CD4-positive, alpha-beta T cell treated with Interleukin-17A for 4 hours (primary cell): ENCODE measurements around the gene MAL.

Source experiments
- DNase-seq: peaks from one replicate; pipeline ENCODE4 v3.0.0-alpha.2; 2020; ENCODE audit warnings: mixed read lengths

MAL gene

DNA sequence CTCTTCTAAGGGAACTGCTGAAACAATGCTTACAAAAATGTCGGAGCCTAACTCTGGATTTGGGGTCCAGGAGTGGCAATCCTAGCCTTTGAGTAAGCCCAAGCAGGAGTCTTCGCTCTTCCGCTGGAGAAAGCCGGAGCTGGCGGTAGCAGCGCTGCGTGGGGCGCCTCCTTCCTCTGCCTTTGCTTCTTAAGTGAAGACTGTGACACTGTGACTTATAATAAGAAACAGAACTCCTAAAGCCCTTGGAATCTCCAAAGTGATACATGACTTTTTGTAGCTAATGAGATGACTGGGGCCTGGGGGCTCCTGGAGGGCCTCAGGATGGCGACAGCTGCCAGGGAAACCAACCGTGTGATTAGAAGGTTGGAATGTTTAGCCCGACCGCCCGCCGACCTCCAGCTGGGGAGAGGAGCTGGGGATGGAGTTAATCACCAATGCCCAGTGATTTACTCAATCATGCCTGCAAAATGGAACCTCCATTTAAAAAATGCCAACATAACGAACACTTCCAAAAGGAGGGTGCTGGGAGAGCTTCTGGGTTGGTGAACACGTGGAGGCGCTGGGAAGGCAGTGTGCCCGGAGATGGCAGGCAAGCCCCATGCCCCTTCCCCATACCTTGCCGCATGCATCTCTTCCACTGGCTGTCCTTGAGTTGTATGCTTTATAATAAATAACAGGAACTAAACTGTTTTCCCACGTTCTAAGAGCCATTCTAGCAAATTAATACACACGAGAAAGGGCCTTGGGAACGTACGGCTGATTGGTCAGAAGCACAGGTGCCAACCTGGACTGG lies 29.0 kb upstream of the MAL start:
- no peak for DNase-seq

- DNase-seq: no peak
These were observed 27.3 kb upstream of the MAL start for GRCh38 chr2:94997981-94998930.

GRCh38 chr2:94999431-94999883 lies 26.1 kb upstream of the MAL start:
- DNase-seq: no peak

DNA sequence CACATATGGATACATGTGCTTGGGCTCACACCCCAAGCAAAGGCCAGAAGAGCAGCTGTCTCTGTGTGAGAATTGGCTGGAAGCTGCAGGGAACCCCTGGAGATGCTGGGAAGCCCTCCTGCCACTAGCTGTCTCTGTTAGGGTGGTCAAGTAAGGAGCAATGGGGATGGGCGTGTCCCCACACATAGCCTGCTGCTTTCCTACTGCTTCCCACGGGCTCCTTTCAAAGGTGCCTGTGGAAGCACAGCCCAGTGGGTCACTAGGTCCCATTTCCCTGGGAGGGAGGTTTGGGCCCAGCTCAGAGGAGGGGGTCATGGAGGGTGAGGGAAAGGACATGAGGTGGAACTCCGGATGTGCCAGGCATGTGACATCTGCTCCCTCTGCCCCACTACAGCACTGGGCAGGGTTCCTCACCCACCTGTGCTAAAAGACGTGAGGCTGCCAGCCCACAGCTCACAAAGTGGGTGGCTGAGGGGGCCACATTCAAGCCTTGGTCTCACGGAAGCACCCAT lies 24.4 kb upstream of the MAL start:
- no peak for DNase-seq

DNA sequence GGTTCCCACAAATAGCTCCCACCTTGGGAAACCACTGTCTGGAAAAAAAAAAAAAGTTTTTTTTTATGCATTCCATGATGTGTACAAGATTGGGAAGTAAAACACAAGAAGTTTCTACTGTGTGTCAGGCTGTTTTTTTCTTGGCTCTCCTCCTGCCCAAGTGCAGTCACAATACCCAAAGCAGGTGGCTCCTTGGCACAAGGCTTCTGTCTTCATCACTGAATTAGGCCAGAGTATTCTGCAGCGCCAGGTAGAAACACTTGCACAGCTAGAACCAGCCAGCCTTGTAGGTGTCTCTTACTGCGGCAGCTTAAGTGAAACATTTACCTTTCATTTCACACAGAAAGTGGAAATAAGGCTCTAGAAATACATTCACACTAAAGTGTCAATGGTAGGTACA lies 23.8 kb upstream of the MAL start:
- no peak for DNase-seq

GRCh38 chr2:95002498-95002897 lies 23.0 kb upstream of the MAL start:
- DNase-seq: no peak

DNA sequence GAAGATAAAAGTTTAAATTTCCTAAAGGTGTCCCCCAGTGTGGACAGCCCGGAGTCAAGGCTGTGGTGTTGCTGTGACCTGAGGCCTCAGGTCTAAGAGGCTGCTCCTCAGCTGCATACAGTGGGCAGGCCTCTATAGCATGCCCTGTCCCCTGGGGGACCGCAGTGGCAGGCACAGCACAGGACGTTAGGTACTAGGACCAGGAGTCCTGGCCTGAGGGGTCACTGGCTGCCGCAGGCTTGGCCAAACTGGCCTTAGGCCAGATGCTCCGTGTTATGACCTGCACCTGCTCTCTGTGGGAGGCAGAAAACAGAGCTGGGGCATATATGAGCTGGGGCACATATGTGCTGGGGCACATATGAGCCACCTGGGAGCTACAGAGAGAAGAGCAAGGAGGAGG lies 21.2 kb upstream of the MAL start:
- no peak for DNase-seq

- no peak for DNase-seq
These were observed 20.8 kb upstream of the MAL start for GRCh38 chr2:95004711-95005110.

- no peak for DNase-seq
These were observed 19.8 kb upstream of the MAL start for GRCh38 chr2:95005726-95006125.

- no peak for DNase-seq
These were observed 18.9 kb upstream of the MAL start for GRCh38 chr2:95006588-95006987.

- DNase-seq: no peak
These were observed 18.4 kb upstream of the MAL start for GRCh38 chr2:95007031-95007609.

DNA sequence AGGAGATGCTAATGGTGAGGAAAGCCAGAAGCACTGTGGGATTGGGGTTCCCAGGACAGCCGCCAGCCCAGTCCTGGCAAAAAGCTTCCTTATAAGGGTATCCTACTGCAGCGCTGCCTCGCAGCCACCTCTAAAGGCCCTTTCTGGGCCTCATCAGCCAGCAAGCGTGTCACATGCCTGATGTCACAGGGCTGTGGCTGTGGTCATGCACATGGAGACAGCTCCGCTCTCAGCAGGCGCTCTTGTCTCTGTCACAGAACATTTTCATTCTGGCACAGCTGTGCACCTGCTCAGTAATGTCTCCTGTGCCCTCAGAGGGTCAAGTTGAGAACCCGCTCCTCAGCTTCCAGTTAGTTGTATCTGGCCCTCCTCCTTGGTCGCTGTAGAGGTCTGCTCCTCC lies 17.7 kb upstream of the MAL start:
- no peak for DNase-seq

- DNase-seq: no peak
These were observed 17.2 kb upstream of the MAL start for GRCh38 chr2:95008306-95008705.

DNA sequence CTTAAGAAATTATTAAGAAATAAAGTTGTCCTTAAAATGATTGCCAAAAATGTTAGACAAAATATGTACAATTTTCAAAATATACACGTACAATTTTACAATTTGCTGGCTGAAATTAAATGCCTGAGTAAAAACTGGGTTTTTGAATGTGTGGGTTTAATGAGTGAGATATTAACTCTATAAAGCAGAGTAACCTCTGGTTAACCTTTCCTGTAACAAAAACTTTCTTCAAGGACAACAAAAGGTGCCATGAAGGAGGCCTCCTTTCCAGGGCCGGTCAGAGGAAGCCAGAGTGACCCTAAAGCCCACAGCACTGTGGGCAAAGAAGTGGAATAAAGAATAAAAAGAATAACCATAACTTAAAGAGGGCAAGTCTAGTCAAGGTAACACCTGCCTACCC lies 16.5 kb upstream of the MAL start:
- no peak for DNase-seq

DNA sequence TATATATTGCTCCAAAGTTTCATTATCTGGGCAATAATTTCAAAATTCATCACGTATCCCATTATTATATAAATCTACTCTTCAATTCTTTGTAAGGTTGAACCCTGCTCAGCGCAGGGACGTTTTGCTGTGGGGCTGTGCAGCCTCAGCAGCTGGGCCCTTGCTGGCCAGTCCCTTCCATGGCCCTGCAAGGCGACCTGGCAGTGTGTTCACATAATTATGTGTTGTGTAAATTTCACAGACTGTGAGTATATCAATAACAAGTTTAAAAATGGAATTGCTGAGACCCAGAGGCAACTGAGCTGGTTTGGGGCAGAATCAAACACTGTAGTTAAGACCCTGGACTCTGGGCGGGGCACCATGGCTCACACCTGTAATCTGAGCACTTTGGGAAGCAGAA lies 16.1 kb upstream of the MAL start:
- DNase-seq: no peak

GRCh38 chr2:95010126-95010525 lies 15.4 kb upstream of the MAL start:
- no peak for DNase-seq

DNA sequence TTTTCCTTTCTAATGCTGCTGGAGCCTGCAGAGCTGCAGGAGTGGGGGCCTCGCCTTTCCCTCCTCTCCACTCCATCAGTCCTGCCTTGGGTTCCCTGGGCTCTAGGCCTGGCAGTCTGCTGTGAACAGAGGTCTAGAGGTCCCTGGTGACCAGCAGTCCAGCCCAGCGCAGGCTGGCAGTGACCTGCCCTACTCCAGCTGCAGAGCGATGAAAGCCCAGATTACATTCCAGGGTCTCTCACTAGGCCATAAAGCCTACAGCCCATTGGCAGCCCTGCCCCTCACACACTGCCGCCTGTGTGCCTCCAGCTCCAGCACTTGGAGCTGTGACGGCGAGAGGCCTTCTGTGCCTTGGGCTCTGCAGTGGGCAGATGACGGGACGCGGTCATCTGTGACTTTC lies 14.8 kb upstream of the MAL start:
- DNase-seq: no peak

DNA sequence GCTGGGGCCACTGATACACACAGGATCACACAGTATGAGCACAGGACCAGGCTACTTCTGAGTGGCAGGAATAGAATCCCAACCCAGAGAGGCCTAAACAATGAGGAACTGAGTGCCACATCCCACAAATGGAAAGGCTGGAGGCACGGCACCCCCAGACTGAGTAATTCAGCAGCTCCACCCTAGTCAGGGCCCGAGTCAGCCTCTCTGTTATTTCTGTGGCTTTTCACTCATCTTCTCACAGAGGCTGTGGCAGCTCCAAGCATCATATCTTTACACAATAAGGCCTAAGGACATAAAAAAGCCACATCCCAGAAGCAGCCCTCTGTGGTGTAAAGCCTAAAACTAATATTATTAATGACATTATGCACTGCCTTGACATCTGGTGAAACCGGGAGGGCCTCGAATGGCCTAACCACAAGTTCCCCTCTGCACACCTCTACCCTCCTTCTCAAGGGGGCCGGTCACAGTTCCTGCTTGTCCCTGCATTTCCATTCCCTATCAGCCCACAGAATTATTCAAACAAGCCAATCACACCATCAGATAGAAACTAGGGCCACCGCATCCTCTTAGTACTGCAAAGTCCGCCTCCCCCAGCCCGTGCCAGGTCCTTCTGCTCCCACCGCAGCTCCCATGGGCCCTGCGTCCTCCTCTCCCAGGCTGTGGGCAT lies 12.5 kb upstream of the MAL start:
- no peak for DNase-seq

- no peak for DNase-seq
These were observed 11.8 kb upstream of the MAL start for GRCh38 chr2:95013726-95014125.

- DNase-seq: no peak
These were observed 11.3 kb upstream of the MAL start for GRCh38 chr2:95014126-95014708.

DNA sequence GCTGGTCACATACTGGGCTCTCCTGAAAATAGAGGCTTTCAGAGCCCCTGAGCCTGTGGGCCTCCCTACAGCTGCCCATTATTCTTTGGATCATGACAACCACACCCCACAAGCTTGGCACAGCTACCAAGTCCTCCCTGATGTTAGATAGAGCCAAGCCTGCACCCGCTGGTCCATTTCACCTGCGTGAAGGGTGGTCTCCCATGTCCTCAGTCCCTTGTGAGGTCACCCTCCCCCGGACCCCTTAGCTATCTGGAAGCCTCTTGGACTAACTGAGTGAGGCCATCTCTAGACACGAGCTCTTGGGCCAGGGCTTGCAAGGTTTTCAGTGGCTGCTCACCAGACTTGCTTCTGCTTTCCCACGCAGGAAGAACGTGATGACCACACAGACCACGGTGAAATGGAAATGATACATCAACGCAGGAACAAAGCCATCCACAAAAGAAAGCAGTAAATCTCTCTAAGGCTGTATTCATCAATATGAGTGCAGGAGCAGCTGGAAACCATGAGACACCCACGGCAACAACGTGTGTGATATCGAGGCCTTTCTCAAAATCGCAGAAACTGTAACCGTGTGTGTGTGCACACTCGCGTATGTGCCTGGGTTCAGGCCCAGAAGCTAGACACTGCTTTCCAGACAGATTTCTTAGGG lies 10.1 kb upstream of the MAL start:
- DNase-seq: no peak

- no peak for DNase-seq
These were observed 8.9 kb upstream of the MAL start for GRCh38 chr2:95016616-95017015.
